ENCODE results near the gene SV2C. TPM values are rescaled to one million over a fixed set of nuclear protein-coding genes. Genes with fewer than 3 reads are reported as not detected.

Gene SV2C
- total and polyA plus RNA-seq, 2 of the 13 experiments (the other 11 are each of a cell fraction or from before 2014, with no cell fraction given), result not detected

- TF ChIP-seq ATF4 (CRISPR knock-in tag; IDR thresholded peaks at IDR 0.05), result peak in 1 of 2 experiments; percentile 11; a peak in 1 of 4 replicates
- TF ChIP-seq HDAC2 (CRISPR knock-in tag; IDR thresholded peaks at IDR 0.05), result 0 out of 2 replicates have a peak, but pooled peaks have one; percentile 23
- no peak for TF ChIP-seq NR1H2 (CRISPR knock-in tag; IDR thresholded peaks at IDR 0.05; ENCODE audit: borderline replicate concordance, low read depth)
- TF ChIP-seq FOXO1 (CRISPR knock-in tag; IDR thresholded peaks at IDR 0.05), result no peak
- peak; percentile 99 for TF ChIP-seq MAFF (IDR thresholded peaks at IDR 0.05; ENCODE audit: low read depth, low read length)
- TF ChIP-seq ZNF607 (CRISPR knock-in tag; IDR thresholded peaks at IDR 0.05; ENCODE audit: borderline replicate concordance), result peak; percentile 45; the same call in 1 of the 2 replicates
- TF ChIP-seq ZNF768 (CRISPR knock-in tag; IDR thresholded peaks at IDR 0.05), result peak; percentile 21; the same call in 1 of the 2 replicates
- no peak for TF ChIP-seq PAF1 (CRISPR knock-in tag; IDR thresholded peaks at IDR 0.05)
- TF ChIP-seq ZNF691 (CRISPR knock-in tag; IDR thresholded peaks at IDR 0.05; ENCODE audit: borderline replicate concordance, low read depth), result peak; percentile 35; the same call in 1 of the 2 replicates
- TF ChIP-seq ZNF230 (CRISPR knock-in tag; IDR thresholded peaks at IDR 0.05), result no peak
- TF ChIP-seq ARID3A (IDR thresholded peaks at IDR 0.05; ENCODE audit: low read depth, low read length), result no peak
- TF ChIP-seq TFDP1 (CRISPR knock-in tag; IDR thresholded peaks at IDR 0.05; ENCODE audit: borderline replicate concordance), result no peak
- peak; percentile 100 for TF ChIP-seq NFE2L2 (IDR thresholded peaks at IDR 0.05; ENCODE audit: low read length)
- 0 out of 2 replicates have a peak, but pooled peaks have one; percentile 39 for TF ChIP-seq ZFX (CRISPR knock-in tag; IDR thresholded peaks at IDR 0.05; ENCODE audit: low read depth)
- no peak for TF ChIP-seq SKI (IDR thresholded peaks at IDR 0.05; ENCODE audit: partially characterized antibody)
- TF ChIP-seq ZSCAN29 (CRISPR knock-in tag; conservative IDR thresholded peaks at IDR 0.05), result no peak
- 0 out of 2 replicates have a peak, but pooled peaks have one; percentile 34 for TF ChIP-seq ZNF468 (CRISPR knock-in tag; IDR thresholded peaks at IDR 0.05)
- TF ChIP-seq HOXA9 (CRISPR knock-in tag; IDR thresholded peaks at IDR 0.05; ENCODE audit: borderline replicate concordance), result no peak
- TF ChIP-seq ZNF44 (CRISPR knock-in tag; IDR thresholded peaks at IDR 0.05), result no peak
- no peak for TF ChIP-seq ZNF343 (CRISPR knock-in tag; IDR thresholded peaks at IDR 0.05)
- no peak for TF ChIP-seq ZNF891 (CRISPR knock-in tag; IDR thresholded peaks at IDR 0.05)
- TF ChIP-seq PAXIP1 (CRISPR knock-in tag; conservative IDR thresholded peaks at IDR 0.05), result peak; percentile 16; the same call in 1 of the 2 replicates
Observed at GRCh38 chr5:76372323-76373054, 289.3 kb downstream of the SV2C start (continued).
